Activated CD4-positive, alpha-beta T cell treated with anti-CD3 and anti-CD28 coated beads for 36 hours (primary cell): ENCODE data around the gene SUSD3. TPM values are rescaled to one million over a fixed set of nuclear protein-coding genes. Genes with fewer than 3 reads are reported as not detected.

Experiments used
- ATAC-seq: fragments of 200-7000 bp; cut with Tn5 transposase; one replicate; pipeline ENCODE4 v1.10.0; 2021; ENCODE audit warnings: mild to moderate bottlenecking, moderate library complexity
- CTCF ChIA-PET: fragments of 350-600 bp; sonication (Branson Sonifier 250); formaldehyde crosslinking; loops from one replicate; lab custom pipeline; 2021; ENCODE audit warnings: antibody characterized with exemption; lab: Charles Lee
- POLR2A ChIA-PET: fragments of 350-600 bp; sonication (Branson Sonifier 250); formaldehyde crosslinking; loops from one replicate; lab custom pipeline; 2021; ENCODE audit warnings: antibody characterized with exemption, inconsistent platforms; lab: Charles Lee
- DNase-seq: peaks from one replicate; pipeline ENCODE4 v3.0.0-alpha.2; 2020
- H3K27ac Mint-ChIP-seq: one replicate; pipeline ENCODE4 v1.8.0; 2021; ENCODE audit warnings: mixed read lengths
- H3K27me3 Mint-ChIP-seq: one replicate; pipeline ENCODE4 v1.8.0; 2021; ENCODE audit warnings: mixed read lengths
- H3K36me3 Mint-ChIP-seq: one replicate; pipeline ENCODE4 v1.8.0; 2021; ENCODE audit warnings: low read depth, mixed read lengths
- H3K4me1 Mint-ChIP-seq: one replicate; pipeline ENCODE4 v1.8.0; 2021; ENCODE audit warnings: mixed read lengths
- H3K4me3 Mint-ChIP-seq: one replicate; pipeline ENCODE4 v1.8.0; 2021; ENCODE audit warnings: mild to moderate bottlenecking, moderate library complexity, mixed read lengths
- H3K9me3 Mint-ChIP-seq: one replicate; pipeline ENCODE4 v1.8.0; 2021; ENCODE audit warnings: low read depth, mixed read lengths
- intact Hi-C, 2 experiments: fragments of 100-400 bp; cut with DNase I in 1 of 2; cut with micrococcal nuclease in 1 of 2; formaldehyde crosslinking; loops; one replicate each; pipeline versions ENCODE4 v1.14.2 to v1.15.1; 2022 to 2024; cut with DNase I, micrococcal nuclease
- total RNA-seq, 2 experiments: library from RNA; stranded (reverse); gene quantifications; one replicate each; pipeline ENCODE4 v1.2.3, GENCODE V29; 2021

SUSD3 gene
- total RNA-seq, 2 experiments from 2014 or later, result 51.4 to 57.9 TPM

DNA sequence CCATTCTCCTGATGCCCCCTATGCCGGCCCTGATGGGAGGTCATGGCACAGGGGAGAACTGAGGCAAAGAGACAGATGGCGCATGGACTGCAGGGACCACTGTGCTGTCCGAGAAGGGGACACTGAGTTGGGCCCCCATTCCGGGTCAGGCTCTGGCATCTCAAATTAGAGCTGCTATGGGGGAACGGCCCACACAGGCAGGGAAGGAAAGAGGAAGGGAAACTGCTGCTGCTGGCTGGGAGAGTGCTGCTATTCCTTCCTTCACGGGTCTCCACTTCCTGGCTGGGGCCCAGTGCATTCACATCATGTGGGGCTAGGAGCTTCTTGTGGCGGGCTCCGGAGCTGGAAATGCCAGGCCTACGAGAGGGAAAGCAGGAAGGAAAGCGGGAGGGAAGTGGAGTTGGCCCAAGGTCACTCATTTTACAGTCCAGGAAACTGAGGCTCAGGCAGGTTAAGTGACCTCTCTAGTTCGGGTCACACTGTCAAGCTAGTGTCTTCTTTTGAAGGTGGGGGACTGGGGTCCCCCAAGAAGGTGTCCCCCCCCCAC, 36.2 kb downstream of the SUSD3 start:
- Mint-ChIP-seq H3K4me3 (peak overlapping the region; percentile 79), H3K27ac (peak overlapping the region; percentile 98), H3K27me3 (no peaks in the 10 kb centered on the region), H3K4me1 (peaks cover 78% of the 10 kb centered on the region), H3K36me3 (peaks cover 20% of the 10 kb centered on the region), H3K9me3 (peaks cover 9% of the 10 kb centered on the region)
- peak; percentile 51 for DNase-seq
- ChIA-PET CTCF (interaction anchor here (0.8 to 1.1 kb wide), 2 partner anchors 35 to 91 kb away, joined by 3 to 6 read pairs; no protein-coding TSS in a partner anchor), POLR2A (interaction anchor here (1.3 kb wide), 1 partner anchor 35 kb away, joined by 7 read pairs; no protein-coding TSS in a partner anchor)
- no peak for ATAC-seq
- intact Hi-C loops, result loop anchor here (1.0 to 10.0 kb wide), 14 partner anchors 30 to 977 kb away; partner anchors contain the start of genes BICD2 (in 1 of the 2), FAM120A (in 1 of the 2), IARS1 (in 1 of the 2) and IPPK (in 1 of the 2)

DNA sequence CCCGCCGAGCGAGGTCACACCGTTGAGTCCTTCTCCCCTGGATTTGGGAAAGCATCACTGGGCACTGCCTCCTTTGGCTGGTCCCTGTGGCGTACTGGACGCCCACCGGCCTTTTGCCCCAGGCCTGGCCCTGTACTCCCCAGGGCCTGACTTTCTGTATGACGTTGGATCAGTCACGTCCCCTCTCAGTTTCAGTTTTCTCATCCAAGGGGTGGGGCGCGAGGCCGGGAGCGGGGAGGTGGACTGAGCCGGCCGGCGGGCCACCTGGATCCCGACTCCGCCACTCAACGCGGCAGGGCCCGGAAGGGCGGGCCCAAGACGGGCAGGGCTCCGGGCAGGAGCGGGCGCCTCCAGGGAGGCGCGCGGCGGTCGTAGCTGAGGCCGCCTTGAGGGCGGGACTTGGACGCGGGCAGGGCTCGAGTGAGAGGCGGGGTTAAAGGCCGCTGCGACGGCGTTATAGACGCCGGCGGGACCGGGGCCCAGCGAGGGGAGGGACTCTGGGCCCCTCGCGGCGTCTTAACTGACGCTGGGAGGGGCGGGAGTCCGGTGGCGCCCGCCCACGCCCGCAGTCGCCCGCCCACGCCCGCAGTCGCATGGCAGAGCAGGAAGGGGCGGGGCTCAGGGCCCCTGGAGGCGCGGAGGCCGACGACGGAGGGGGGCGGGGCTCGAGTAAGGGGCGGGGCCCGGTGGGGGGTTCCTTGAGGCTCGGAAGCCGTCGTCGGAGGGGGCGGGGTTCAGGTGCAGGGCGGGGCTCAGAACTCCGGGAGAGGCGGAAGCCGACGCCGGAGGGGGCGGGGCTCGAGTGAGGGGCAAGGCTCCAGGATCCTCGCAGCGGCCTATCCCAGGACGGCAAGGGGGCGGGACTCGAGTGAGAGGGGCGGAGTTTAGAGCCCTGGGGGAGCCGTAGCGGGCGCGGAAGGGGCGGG, 37.0 kb downstream of the SUSD3 start:
- ATAC-seq (peak; percentile 79), DNase-seq (peak; percentile 100)
- ChIA-PET POLR2A (interaction anchor here (1.3 kb wide), 1 partner anchor 36 kb away, joined by 7 read pairs; no protein-coding TSS in a partner anchor), CTCF (interaction anchor here (0.6 to 1.2 kb wide), 4 partner anchors 15 to 109 kb away, joined by 3 to 6 read pairs (median 3); no protein-coding TSS in a partner anchor)
- no peaks in the 10 kb centered on the region for H3K27me3 Mint-ChIP-seq
- H3K9me3 Mint-ChIP-seq, result peaks cover 5% of the 10 kb centered on the region
- peaks cover 77% of the 10 kb centered on the region for H3K4me1 Mint-ChIP-seq
- H3K4me3 Mint-ChIP-seq, result peak overlapping the region; percentile 80
- peaks cover 13% of the 10 kb centered on the region for H3K36me3 Mint-ChIP-seq
- intact Hi-C loops, result loop anchor here (1.0 to 10.0 kb wide), 16 partner anchors 31 to 978 kb away; partner anchors contain the start of genes SUSD3 (in 2 of the 2), BICD2 (in 1 of the 2), FAM120A (in 1 of the 2) and FAM120AOS (in 1 of the 2)
- H3K27ac Mint-ChIP-seq, result peak overlapping the region; percentile 98

DNA sequence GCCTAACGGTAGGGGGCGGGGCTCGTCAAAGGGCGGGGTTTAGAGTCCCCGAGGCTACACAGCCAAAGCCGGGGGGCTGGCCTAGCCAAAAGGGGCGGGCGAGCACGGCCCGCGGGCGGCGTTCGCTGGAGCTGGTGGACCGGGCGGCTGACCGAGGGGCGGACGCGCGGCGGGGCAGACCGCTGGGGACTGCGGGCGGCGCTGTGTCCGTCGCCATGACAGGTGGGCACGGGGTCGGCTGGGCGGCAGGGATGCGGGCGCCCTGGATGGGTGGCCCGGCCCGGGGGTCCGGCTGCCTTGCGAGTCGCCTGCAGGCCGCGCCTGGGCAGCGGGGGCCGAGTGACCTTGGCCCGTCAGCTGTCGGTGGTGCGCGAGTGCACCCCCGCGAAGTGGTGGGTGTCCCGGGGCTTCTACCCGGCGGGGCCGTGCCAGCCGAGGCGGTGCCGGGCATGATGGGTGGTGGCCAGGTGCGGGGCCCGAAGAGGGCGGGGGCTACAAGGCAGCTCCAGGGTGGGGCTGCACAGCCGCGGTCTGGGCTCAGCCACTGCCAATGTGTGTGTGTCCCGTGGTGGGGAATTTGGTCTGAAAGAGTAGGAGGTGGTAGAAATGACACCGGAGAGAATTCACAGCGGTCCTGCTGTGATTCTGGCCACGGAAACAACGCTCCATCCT, 37.8 kb downstream of the SUSD3 start, which contains the start of gene CARD19:
Gene CARD19, plus strand, starts transcription at position 87 of the 672 bp plus-strand sequence. Its CDS starts 129 bp downstream, at position 216.
- H3K36me3 Mint-ChIP-seq, result peaks cover 10% of the 10 kb centered on the region
- peaks cover 71% of the 10 kb centered on the region for H3K4me1 Mint-ChIP-seq
- CTCF ChIA-PET, result interaction anchor here (0.6 to 2.1 kb wide), 4 partner anchors 12 to 110 kb away, joined by 3 to 5 read pairs (median 3); no protein-coding TSS in a partner anchor
- H3K4me3 Mint-ChIP-seq, result peak within 1 kb of the TSS; percentile 80
- no peak for ATAC-seq
- no peaks in the 10 kb centered on the region for H3K27me3 Mint-ChIP-seq
- intact Hi-C loops, result loop anchor here (1.0 to 10.0 kb wide), 7 partner anchors 38 to 979 kb away; partner anchors contain the start of genes BICD2 (in 1 of the 2), FAM120AOS (in 1 of the 2), IARS1 (in 1 of the 2) and SPTLC1 (in 1 of the 2)
- H3K27ac Mint-ChIP-seq, result peak within 1 kb of the TSS; percentile 98
- DNase-seq, result peak; percentile 67
- POLR2A ChIA-PET, result interaction anchor here (0.6 to 1.7 kb wide), 4 partner anchors 32 to 478 kb away, joined by 3 to 7 read pairs (median 5); no protein-coding TSS in a partner anchor
- peaks cover 1% of the 10 kb centered on the region for H3K9me3 Mint-ChIP-seq

DNA sequence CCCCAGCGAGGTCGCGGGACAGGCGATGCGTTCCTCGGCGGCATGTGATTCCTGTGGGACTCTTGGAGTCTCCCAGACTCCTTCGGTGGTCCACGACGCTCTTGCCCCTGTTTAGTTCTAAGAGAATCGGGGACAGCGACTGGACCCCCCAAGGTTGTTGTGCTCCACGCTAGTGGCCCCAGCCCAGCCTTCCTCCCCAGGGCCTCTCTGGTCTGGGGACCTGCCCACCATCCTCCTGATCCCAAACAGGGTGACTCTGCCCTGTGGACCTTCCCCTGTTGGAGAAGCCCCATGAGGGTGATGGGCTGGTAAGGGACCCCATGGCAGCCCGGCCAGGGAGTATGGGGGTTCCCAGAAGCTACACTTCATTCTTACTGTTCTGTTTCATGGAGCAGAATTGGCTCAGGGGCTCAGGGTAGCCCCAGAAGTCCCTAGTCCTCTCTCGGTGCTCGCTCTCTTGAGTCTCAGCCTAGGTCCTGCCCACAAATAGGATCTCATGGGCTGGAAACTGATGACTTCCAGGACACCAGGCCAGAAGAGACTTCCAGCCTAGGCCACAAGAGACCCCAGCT, 38.4 kb downstream of the SUSD3 start:
- Mint-ChIP-seq H3K36me3 (peaks cover 10% of the 10 kb centered on the region), H3K27ac (peak overlapping the region; percentile 77)
- intact Hi-C loops, result loop anchor here (1.0 to 10.0 kb wide), 7 partner anchors 39 to 980 kb away; partner anchors contain the start of genes BICD2 (in 1 of the 2), FAM120AOS (in 1 of the 2), IARS1 (in 1 of the 2) and SPTLC1 (in 1 of the 2)

DNA sequence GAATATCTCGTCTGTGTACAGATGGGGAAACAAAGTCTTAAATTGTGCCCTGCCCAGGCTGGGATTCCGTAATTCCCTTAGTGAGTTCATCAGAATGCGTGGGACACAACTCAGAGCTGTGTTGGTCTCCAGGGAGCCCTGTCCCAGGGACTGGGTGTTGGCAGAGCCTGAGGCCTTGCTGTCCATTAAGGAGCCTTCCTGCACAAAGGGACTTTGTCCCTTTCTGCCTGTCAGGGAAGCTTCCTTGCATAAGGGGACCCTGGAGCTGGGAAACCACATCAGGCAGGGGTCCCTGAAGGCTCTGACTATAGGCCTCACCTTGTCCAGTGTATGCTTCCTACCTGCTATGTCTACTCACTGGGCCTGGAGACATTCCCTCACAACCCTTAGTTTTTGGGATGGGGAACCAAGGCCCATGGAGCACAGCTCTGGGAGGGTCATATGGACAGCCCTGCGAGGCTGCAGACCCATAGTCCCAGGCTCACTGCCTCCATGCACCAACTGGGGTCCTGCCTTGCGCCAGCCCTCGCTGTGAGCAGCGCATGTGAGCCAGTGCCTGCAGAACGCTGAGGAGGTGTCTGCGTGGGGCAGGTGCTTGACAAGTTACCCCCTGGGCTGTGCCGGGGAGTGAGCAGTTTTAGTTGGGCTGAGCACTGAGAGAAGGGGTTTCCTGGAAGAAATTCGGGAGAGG, 39.2 kb downstream of the SUSD3 start:
- H3K36me3 Mint-ChIP-seq, result peaks cover 10% of the 10 kb centered on the region
- DNase-seq, result peak; percentile 30
- H3K4me1 Mint-ChIP-seq, result peaks cover 65% of the 10 kb centered on the region
- H3K27me3 Mint-ChIP-seq, result no peaks in the 10 kb centered on the region
- peaks cover 1% of the 10 kb centered on the region for H3K9me3 Mint-ChIP-seq
- POLR2A ChIA-PET, result interaction anchor here (1.0 to 1.7 kb wide), 3 partner anchors 10 to 33 kb away, joined by 3 to 7 read pairs (median 3); no protein-coding TSS in a partner anchor
- peak overlapping the region; percentile 80 for H3K4me3 Mint-ChIP-seq
- peak overlapping the region; percentile 77 for H3K27ac Mint-ChIP-seq
- ATAC-seq, result no peak
- intact Hi-C loops, result loop anchor here (2.0 to 10.0 kb wide), 5 partner anchors 37 to 980 kb away; partner anchors contain the start of genes BICD2 (in 1 of the 2), IARS1 (in 1 of the 2), NINJ1 (in 1 of the 2) and SPTLC1 (in 1 of the 2)
- CTCF ChIA-PET, result interaction anchor here (0.6 to 2.1 kb wide), 3 partner anchors 10 to 50 kb away, joined by 3 to 5 read pairs (median 4); no protein-coding TSS in a partner anchor

More for the DNA sequence above, 38.4 kb downstream of the SUSD3 start:
- Mint-ChIP-seq H3K4me3 (peak overlapping the region; percentile 80), H3K27me3 (no peaks in the 10 kb centered on the region), H3K9me3 (no peaks in the 10 kb centered on the region), H3K4me1 (peaks cover 67% of the 10 kb centered on the region)
- POLR2A ChIA-PET, result interaction anchor here (0.6 to 1.7 kb wide), 3 partner anchors 32 to 477 kb away, joined by 3 to 7 read pairs (median 3); no protein-coding TSS in a partner anchor
- ATAC-seq (no peak), DNase-seq (no peak)
- CTCF ChIA-PET, result interaction anchor here (0.7 to 2.1 kb wide), 2 partner anchors 12 kb away, joined by 3 to 5 read pairs; no protein-coding TSS in a partner anchor

DNA sequence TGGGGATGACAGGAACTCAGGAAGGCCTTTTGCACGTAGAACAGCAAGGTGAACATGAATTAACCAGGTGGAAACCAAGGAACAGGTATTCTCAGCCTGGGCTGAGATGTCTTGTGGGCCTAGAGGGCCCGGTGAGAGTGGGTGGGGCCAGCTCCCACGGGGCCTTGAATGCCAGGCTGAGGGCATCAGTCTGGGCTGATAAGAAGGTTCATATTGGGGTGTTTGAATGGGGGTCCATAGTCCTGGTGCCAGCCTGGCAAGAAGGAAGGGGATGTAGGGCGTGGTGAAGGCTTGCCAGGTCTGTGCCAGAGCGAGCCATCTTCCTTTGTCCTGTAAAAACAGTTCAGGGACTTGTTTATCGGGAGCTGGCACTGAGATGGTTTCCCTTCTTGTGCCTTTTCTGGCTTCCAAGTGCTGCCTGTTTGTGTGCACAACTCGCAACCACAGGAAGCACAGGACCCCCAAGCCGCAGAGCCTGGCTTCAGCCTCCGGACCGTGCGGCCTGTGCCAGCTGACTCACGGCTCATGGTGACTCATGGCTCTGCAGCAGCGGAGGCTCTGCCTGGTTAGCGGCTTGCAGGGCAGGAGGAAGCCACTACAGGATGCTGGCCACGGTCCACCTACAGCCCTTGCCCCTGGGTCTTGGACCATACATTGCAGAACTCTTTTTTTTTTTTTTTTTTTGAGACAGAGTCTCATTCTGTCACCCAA, 39.9 kb downstream of the SUSD3 start:
- peaks cover 1% of the 10 kb centered on the region for H3K9me3 Mint-ChIP-seq
- H3K4me1 Mint-ChIP-seq, result peaks cover 61% of the 10 kb centered on the region
- intact Hi-C loops, result loop anchor here (2.0 to 10.0 kb wide), 5 partner anchors 36 to 981 kb away; partner anchors contain the start of genes BICD2 (in 1 of the 2), IARS1 (in 1 of the 2), NINJ1 (in 1 of the 2) and SPTLC1 (in 1 of the 2)
- no peaks in the 10 kb centered on the region for H3K27me3 Mint-ChIP-seq
- H3K27ac Mint-ChIP-seq, result peak overlapping the region; percentile 77
- H3K4me3 Mint-ChIP-seq, result peak overlapping the region; percentile 80
- peak; percentile 5 for ATAC-seq
- peak; percentile 85 for DNase-seq
- ChIA-PET CTCF (interaction anchor here (1.0 to 2.1 kb wide), 5 partner anchors 9 to 142 kb away, joined by 3 to 7 read pairs (median 5); no protein-coding TSS in a partner anchor), POLR2A (interaction anchor here (0.9 to 1.0 kb wide), 4 partner anchors 9 to 58 kb away, joined by 3 read pairs; no protein-coding TSS in a partner anchor)
- H3K36me3 Mint-ChIP-seq, result peaks cover 10% of the 10 kb centered on the region

DNA sequence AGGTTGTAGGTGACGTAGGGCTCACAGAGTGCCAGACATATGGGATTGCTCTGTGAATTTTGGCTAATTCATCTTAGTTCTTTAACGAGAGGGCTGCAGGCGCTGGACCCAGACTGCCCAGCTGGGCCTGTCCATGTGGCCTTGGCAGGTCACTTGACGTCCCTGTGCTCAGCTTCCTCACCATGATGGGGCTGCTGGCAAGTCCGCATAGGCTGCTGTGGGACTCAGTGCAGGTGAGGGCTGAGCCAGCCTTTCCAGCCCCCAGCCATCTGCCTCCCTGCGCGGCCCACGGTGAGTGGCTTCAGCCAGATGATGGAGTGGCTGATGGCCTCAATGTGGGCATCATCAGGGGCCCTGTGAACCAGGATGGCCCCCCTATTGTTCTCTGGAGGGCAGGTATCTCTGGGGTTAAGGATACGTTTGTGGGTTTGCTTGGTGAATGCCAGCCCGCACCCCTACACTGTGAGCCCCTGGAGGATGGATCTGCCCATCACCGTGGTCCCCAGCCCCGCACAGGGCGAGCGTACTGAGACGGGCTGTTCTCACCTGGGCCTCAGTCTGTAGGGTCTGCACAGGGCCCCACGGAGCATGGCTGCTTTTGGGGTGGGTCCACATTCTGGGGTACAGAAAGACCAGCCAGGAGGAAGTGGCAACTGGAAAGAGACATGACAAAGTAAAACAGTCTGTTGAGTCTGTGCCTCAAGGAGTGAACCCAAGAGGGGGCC, 41.2 kb downstream of the SUSD3 start:
- POLR2A ChIA-PET, result interaction anchor here (1.0 kb wide), 1 partner anchor 57 kb away, joined by 3 read pairs; no protein-coding TSS in a partner anchor
- CTCF ChIA-PET, result interaction anchor here (1.3 to 1.6 kb wide), 2 partner anchors 10 to 97 kb away, joined by 7 read pairs; no protein-coding TSS in a partner anchor
- Mint-ChIP-seq H3K27me3 (no peaks in the 10 kb centered on the region), H3K36me3 (peaks cover 20% of the 10 kb centered on the region), H3K4me1 (peaks cover 57% of the 10 kb centered on the region), H3K4me3 (no peak overlapping the region), H3K9me3 (peaks cover 8% of the 10 kb centered on the region), H3K27ac (peak overlapping the region; percentile 5)
- intact Hi-C loops, result loop anchor here (2.0 to 10.0 kb wide), 5 partner anchors 35 to 982 kb away; partner anchors contain the start of genes BICD2 (in 1 of the 2), IARS1 (in 1 of the 2), NINJ1 (in 1 of the 2) and SPTLC1 (in 1 of the 2)
- ATAC-seq (no peak), DNase-seq (peak; percentile 4)

DNA sequence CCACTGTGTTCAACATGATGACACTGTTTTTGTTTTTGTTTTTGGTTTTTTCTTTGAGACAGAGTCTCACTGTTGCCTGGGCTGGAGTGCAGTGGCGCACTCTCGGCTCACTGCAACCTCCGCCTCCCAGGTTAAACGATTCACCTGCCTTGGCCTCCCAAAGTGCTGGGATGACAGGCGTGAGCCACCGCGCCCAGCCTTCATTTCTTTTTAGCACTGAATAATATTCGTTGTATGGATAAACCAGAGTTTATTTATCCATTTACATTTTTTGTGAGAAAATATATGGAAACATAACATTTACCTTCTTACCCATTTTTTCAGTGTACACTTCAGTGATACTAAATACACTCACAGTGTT, 41.8 kb downstream of the SUSD3 start:
- intact Hi-C loops, result no loop called here
- Mint-ChIP-seq H3K9me3 (peaks cover 13% of the 10 kb centered on the region), H3K4me1 (peaks cover 58% of the 10 kb centered on the region), H3K27ac (no peak overlapping the region), H3K36me3 (peaks cover 25% of the 10 kb centered on the region), H3K27me3 (no peaks in the 10 kb centered on the region), H3K4me3 (no peak overlapping the region)
- ChIA-PET POLR2A (no interaction called here), CTCF (no interaction called here)
- ATAC-seq, result no peak
- peak; percentile 2 for DNase-seq
